CD1c-positive myeloid dendritic cell (primary cell): Measurements from ENCODE around the gene MICAL2.
A peak's percentile ranks its signal among the peaks of the same experiment; 100 is the strongest.

Source experiments
- DNase-seq: peaks from one replicate; pipeline ENCODE4 v3.0.0-alpha.2; 2016; ENCODE audit errors: extremely low spot score

The MICAL2 gene

GRCh38 chr11:12189543-12190235 lies 79.3 kb downstream of the MICAL2 start:
- DNase-seq: no peak

DNA sequence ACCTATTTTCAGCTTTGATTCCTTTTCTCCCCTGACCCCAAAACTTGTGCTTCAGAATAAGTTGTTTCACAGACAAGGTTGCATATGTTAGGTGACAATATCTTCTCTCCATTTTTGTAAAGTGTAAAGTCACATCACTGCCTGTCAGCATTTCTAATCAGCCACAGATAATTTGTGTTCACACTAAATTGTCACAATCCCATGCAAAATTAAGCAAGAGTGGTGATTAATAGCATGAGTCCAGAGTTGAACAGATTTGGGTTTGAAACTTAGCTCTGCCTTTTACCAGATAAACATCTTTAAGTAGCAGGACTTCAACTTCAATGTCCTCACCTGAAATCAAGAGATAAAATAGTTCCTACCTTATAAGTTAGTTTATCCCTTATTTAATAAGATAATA lies 80.1 kb downstream of the MICAL2 start:
- no peak for DNase-seq

- peak; percentile 59 for DNase-seq
These were observed 82.6 kb downstream of the MICAL2 start for GRCh38 chr11:12192794-12193514.

GRCh38 chr11:12193515-12194336 lies 83.3 kb downstream of the MICAL2 start:
- DNase-seq: no peak

DNA sequence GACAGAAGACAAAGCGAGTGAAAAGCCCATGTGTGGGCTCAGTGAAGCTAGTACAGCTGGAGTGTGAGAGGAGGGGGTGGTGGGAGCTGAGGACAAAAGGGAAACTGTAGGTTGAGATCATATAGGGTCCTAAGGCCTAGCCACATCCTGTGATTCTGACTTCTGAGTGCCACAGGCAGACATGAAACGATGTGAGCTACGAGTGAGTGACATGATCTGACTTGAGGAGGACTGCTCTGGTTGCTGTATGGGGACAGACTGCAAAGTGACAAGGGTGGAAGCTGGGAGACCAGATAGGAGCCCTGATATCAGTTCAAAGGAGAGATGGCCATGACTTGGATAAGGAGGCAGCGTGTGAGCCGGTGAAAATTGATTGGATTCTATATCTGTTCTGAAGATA lies 85.4 kb downstream of the MICAL2 start:
- DNase-seq: no peak

GRCh38 chr11:12196308-12196707 lies 85.9 kb downstream of the MICAL2 start:
- DNase-seq: no peak

GRCh38 chr11:12196872-12197271 lies 86.5 kb downstream of the MICAL2 start:
- no peak for DNase-seq

DNA sequence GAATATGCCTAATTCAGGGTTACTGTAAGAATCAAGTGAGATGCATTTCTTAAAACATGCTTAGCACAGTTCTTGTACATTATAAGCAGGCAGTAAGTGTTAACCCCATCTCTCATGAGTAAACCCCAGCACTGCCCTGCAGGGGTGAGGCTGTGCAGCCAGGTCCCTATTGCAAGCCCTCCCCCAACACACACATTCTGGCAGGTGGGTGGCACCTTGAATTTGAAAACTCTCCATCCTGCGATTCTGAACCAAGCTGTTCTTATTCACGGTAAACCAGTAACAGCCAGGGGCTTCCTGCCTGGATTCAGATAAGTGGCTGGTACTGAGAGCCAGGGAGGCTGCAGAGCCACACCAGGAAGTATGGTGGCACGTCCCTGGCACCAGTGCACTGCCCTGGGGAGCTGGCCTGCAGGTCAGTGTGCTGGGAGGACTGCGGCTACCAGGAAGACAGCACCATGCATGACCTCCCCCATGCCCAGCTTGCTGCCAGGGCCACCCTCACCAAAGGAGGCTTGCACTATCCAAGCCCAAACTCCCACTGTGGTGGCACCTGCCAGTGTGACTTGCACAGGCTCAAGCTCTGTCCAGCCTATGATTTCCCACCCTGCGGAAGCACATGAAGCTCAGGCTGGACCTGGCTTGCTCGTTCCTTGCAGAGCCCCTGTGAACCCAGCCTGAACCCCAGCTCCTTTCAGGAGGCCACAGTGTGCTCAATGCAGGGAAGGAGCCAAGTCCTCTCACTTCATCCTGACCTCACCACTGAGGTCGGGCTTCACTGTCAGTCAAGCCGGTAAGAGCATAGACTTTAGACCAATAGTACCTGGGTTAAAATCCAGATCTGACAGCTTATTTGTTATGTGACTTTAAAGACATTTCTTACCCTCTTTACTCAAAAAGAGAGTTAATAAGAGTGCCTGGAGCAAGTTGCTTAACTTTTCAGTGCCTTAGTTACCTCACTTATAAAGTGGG lies 88.1 kb downstream of the MICAL2 start:
- DNase-seq: no peak

DNA sequence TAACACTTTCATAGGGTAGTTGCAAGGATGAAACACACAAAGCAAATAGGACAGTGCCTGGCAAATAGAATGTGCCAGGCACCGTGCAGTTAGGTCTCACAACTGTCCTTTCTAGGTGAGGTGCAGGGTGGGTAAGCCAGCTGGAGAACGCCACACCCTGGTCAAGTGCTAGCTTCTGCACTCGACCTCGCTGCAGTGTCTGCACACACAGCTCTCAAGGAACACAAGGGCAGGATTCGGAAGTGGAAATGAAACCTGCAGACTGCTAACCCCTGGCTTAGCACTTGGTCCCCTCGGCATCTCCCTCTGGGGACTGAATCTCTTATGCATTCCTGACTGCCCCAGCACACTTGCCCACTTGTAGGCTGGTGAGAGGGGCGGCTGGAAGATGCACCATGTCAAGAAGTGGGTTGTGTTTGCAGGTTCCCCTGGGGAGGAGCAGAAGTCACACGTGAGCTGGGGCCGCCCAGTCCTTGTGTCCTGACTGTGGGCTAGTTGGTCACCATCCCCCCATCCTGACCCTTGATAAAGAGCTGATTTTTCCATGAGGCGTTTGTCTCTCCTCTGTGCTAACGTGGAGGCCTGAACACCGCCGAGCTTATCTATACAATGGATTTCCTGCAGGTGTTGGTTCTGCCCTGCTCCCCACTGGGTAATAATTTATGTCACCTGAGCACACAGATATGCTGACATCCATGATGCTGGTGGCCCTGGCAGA lies 89.0 kb downstream of the MICAL2 start:
- peak; percentile 30 for DNase-seq

GRCh38 chr11:12200279-12200990 lies 90.0 kb downstream of the MICAL2 start:
- peak; percentile 67 for DNase-seq

GRCh38 chr11:12200991-12201985 lies 90.9 kb downstream of the MICAL2 start:
- peak; percentile 58 for DNase-seq

DNA sequence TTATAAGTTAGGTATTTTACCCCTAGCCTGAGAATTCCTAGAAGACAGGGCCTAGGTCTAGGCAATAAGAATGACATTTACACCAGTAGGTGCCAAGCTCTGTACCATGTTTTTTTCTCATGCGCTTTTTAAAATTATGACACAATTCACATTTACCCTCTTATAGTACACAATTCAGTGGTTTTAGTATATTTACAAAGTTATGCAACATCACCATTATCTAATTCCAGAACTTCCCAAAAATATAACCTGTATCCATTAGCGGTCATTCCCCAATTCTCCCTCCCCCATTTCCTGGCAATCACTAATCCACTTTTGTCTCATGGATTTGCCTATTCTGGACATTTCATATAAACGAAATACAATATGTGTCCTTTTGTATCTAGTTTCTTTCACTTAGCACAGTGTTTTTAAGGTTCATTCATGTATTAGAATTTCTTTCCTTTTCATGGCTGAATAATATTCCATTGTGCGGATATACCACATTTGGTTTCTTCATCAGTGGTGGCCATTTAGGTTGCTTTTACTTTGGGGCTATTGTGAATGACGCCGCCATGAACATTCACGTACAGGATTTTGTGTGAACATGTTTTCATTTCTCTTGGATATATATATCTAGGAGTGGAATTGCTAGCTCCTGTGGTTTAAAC lies 92.4 kb downstream of the MICAL2 start:
- DNase-seq: no peak

DNA sequence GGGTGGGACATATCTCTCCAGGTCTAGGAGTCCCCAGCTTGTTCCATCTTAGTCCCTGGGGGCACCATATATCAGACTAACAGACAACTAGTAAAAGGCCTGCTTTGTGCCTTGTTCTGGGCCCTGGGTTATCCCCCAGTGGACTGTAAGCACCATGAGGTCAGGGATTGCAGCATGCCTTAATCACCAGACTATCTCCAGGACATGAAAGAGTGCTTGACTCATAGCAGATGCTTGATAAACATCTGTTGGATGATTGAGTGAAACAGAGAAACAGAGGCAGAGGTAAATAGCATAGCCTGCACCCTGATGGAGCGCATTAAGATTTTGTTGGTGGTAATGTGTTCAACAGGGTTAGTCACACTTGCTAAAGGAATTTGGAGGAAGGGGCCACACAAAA lies 94.1 kb downstream of the MICAL2 start:
- DNase-seq: no peak

GRCh38 chr11:12205330-12205729 lies 94.9 kb downstream of the MICAL2 start:
- no peak for DNase-seq

DNA sequence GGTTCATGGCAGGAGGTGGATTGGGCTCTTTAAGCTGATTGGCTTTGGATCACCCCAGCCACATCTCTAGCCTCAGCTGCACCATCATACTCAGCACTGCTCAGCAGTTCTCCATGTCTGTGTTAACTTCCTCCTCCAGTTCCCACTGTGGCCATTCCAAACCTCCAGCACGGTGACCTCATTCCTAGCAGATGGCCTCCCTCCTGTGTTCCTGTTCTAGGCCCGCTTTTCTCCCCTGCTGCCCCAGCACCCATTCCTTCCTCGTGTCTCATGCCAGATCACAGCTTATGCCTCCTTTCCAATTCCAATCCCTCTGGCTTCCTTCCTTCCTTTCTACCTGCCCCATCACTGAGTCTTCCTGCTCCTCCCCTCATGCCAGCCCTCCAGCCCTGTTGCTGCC lies 96.1 kb downstream of the MICAL2 start:
- DNase-seq: peak; percentile 60

DNA sequence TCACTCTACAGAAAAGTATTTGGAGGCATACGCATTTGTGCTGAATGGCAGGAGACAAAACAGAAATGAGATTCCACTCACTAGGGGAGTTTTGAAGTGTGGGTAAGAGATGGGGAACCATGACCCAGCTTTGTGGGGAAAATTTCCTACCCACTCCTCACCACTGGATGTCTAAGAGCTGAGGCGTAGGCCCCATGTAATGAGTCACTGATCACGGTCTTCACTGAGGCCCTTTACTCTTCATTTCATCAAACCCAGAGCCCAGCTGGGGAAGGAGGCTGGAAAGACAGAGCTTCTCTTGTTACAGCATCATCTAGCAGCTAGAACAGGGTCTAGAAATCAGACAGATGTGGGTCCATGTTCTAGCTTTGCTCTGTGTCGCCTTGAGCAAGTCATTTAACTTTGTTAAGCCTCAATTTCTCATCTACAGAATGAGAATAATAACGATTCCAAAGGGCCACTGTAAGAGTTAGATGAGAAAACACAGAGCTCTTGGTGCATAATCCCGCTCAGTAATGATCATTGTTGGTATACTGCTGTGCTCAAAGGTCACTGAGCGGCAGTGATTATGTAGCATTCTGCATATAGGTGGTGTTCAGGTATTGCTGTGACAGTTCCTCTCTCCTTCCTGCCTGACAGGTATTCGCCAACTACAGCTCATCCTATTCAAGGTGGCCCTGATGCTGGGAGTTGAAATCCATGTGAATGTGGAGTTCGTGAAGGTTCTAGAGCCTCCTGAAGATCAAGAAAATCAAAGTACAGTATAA lies 97.2 kb downstream of the MICAL2 start:
- peak; percentile 45 for DNase-seq

DNA sequence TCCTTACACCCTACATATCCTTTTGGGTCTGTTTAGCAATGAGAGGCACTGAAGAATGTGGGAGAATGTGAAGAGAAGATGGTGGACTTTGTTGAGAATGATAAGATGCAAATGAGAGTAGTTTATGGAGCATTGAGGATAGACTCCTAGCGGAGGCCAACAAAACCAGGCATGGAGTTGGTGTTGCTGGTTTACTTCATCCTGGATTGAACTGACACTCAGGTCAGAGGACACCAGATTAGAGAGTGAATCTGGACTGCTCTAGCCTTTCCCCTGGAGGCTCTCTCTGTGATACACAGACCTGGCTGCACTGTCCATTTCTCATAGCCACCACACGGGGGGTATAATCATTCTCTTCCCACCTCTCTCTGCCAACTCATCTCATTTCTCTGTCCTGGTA lies 98.7 kb downstream of the MICAL2 start:
- no peak for DNase-seq

DNA sequence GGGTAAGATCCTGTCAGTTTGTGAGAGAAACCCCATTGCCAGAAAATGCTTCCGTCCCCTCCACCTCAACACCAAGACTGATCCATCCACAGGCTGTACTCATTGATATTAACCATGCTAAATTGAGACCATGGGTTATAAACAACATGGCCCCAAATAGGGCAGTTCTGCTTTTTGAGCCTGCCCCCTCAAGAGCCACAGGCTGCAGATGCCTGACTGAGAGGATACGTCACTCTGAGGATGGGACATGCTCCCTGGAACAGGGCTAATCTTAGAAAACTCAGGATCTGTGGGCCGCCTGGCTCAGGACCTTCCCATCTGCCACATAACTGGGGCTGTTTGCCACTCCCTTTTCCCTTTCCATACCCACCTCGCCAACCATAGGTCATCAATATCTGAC lies 99.8 kb downstream of the MICAL2 start:
- no peak for DNase-seq
